ENCODE data around the gene SCOC. TPM values are rescaled to one million over a fixed set of nuclear protein-coding genes. Genes with fewer than 3 reads are reported as not detected.
A peak's percentile ranks its signal among the peaks of the same experiment; 100 is the strongest.

The SCOC gene
- total and polyA plus RNA-seq, 2 of the 13 experiments (the other 11 are each of a cell fraction or from before 2014, with no cell fraction given): 43.8 to 65.2 TPM

- TF ChIP-seq ZNF724P (CRISPR knock-in tag; IDR thresholded peaks at IDR 0.05; ENCODE audit: borderline replicate concordance): peak; percentile 87
- 0 out of 2 replicates have a peak, but pooled peaks have one; percentile 25 for TF ChIP-seq ETV6 (CRISPR knock-in tag; conservative IDR thresholded peaks at IDR 0.05)
- TF ChIP-seq PHF21A (CRISPR knock-in tag; IDR thresholded peaks at IDR 0.05): peak; percentile 75; the same call in 1 of the 2 replicates
- peak; percentile 70 for TF ChIP-seq REPIN1 (CRISPR knock-in tag; IDR thresholded peaks at IDR 0.05; ENCODE audit: borderline replicate concordance, low read depth)
- peak; percentile 64; the same call in 1 of the 2 replicates for TF ChIP-seq ZNF782 (CRISPR knock-in tag; IDR thresholded peaks at IDR 0.05; ENCODE audit: borderline replicate concordance)
- TF ChIP-seq GLI4 (CRISPR knock-in tag; IDR thresholded peaks at IDR 0.05; ENCODE audit: borderline replicate concordance): peak; percentile 21; the same call in 1 of the 2 replicates
- TF ChIP-seq ZNF687 (CRISPR knock-in tag; IDR thresholded peaks at IDR 0.05): peak; percentile 94
- no peak; the same call in 1 of the 2 replicates for TF ChIP-seq DNMT3B (CRISPR knock-in tag; conservative IDR thresholded peaks at IDR 0.05)
- TF ChIP-seq SYNCRIP (IDR thresholded peaks at IDR 0.05; ENCODE audit: insufficient read depth, low read depth, low read length): no peak
- TF ChIP-seq SIX4 (CRISPR knock-in tag; IDR thresholded peaks at IDR 0.05): no peak
- TF ChIP-seq HCFC1 (IDR thresholded peaks at IDR 0.05; ENCODE audit: low read depth, low read length): 0 out of 2 replicates have a peak, but pooled peaks have one; percentile 6
- TF ChIP-seq HDAC2 (CRISPR knock-in tag; IDR thresholded peaks at IDR 0.05): peak; percentile 23; the same call in 1 of the 2 replicates
- no peak for TF ChIP-seq MTA3 (CRISPR knock-in tag; IDR thresholded peaks at IDR 0.05)
- TF ChIP-seq, protein P1, sequence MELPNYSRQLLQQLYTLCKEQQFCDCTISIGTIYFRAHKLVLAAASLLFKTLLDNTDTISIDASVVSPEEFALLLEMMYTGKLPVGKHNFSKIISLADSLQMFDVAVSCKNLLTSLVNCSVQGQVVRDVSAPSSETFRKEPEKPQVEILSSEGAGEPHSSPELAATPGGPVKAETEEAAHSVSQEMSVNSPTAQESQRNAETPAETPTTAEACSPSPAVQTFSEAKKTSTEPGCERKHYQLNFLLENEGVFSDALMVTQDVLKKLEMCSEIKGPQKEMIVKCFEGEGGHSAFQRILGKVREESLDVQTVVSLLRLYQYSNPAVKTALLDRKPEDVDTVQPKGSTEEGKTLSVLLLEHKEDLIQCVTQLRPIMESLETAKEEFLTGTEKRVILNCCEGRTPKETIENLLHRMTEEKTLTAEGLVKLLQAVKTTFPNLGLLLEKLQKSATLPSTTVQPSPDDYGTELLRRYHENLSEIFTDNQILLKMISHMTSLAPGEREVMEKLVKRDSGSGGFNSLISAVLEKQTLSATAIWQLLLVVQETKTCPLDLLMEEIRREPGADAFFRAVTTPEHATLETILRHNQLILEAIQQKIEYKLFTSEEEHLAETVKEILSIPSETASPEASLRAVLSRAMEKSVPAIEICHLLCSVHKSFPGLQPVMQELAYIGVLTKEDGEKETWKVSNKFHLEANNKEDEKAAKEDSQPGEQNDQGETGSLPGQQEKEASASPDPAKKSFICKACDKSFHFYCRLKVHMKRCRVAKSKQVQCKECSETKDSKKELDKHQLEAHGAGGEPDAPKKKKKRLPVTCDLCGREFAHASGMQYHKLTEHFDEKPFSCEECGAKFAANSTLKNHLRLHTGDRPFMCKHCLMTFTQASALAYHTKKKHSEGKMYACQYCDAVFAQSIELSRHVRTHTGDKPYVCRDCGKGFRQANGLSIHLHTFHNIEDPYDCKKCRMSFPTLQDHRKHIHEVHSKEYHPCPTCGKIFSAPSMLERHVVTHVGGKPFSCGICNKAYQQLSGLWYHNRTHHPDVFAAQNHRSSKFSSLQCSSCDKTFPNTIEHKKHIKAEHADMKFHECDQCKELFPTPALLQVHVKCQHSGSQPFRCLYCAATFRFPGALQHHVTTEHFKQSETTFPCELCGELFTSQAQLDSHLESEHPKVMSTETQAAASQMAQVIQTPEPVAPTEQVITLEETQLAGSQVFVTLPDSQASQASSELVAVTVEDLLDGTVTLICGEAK (IDR thresholded peaks at IDR 0.05): no peak
- TF ChIP-seq, protein P1 (CRISPR knock-in tag; IDR thresholded peaks at IDR 0.05): peak; percentile 72
- 0 out of 2 replicates have a peak, but pooled peaks have one; percentile 31 for TF ChIP-seq MTF1 (CRISPR knock-in tag; IDR thresholded peaks at IDR 0.05)
These were observed 53.9 kb downstream of the SCOC start, which contains the start of gene CLGN (continued) for GRCh38 chr4:140427106-140427918.
